Sigmoid colon (tissue), 4 donors: Measurements from ENCODE around the gene DDX51.

Source experiments
- EP300 ChIP-seq, 4 donors: sonication (generic); formaldehyde crosslinking; IDR thresholded peaks; one replicate each; pipeline ENCODE4 v1.6.1; 2017; ENCODE audit warnings: antibody characterized with exemption in 4 of 4
- POLR2A ChIP-seq, 2 donors: fragments of 450-650 bp; IDR thresholded peaks; one replicate each; pipeline ENCODE4 v1.6.1; 2016; ENCODE audit warnings: antibody characterized with exemption in 2 of 2, mild to moderate bottlenecking in 2 of 2, moderate library complexity in 2 of 2
- TF ChIP-seq, protein P1 (sequence below), 4 experiments: fragments of 450-650 bp in 3 of 4; fragments of 200-600 bp in 1 of 4; IDR thresholded peaks; one replicate each; pipeline ENCODE4 v1.5.1; 2016 to 2019; ENCODE audit warnings: antibody characterized with exemption in 4 of 4, mild to moderate bottlenecking in 3 of 4, moderate library complexity in 2 of 4

DNA sequence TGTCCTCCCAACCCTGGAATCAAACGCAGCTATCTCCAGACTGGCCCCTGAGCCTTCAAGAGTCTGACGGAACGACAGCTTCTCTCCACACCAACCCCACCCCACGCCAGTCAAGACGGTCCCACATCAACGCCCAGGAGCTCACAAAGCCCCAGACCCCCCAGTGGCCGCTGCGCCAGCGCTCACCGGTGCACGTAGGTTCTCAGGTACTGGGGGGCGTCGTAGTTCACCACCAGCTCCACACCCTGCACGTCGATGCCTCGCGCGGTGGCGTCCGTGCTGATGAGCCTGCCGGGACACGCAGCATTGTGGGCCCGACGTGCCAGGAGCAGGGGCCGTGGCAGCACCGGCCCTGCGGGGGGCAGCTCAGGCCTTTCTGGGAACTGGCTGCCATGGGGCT, 4.2 kb downstream of the DDX51 start:
- TF ChIP-seq, protein P1, sequence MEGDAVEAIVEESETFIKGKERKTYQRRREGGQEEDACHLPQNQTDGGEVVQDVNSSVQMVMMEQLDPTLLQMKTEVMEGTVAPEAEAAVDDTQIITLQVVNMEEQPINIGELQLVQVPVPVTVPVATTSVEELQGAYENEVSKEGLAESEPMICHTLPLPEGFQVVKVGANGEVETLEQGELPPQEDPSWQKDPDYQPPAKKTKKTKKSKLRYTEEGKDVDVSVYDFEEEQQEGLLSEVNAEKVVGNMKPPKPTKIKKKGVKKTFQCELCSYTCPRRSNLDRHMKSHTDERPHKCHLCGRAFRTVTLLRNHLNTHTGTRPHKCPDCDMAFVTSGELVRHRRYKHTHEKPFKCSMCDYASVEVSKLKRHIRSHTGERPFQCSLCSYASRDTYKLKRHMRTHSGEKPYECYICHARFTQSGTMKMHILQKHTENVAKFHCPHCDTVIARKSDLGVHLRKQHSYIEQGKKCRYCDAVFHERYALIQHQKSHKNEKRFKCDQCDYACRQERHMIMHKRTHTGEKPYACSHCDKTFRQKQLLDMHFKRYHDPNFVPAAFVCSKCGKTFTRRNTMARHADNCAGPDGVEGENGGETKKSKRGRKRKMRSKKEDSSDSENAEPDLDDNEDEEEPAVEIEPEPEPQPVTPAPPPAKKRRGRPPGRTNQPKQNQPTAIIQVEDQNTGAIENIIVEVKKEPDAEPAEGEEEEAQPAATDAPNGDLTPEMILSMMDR (IDR thresholded peaks at IDR 0.05) = no peak
- TF ChIP-seq EP300 (IDR thresholded peaks at IDR 0.05) (no peak), POLR2A (IDR thresholded peaks at IDR 0.05) (no peak)
